Forelimb muscle (tissue), 1 donor: ENCODE measurements around the gene FAM13A. TPM values are rescaled to one million over a fixed set of nuclear protein-coding genes. Genes with fewer than 3 reads are reported as not detected.
"Not testable (repeated sequence)": the region's sequence is repeated elsewhere in the genome, so short reads cannot be mapped to it uniquely, and the experiment has no call there.

Experiments
- DNase-seq: peaks from one replicate; pipeline ENCODE4 v3.0.0-alpha.2; 2013; ENCODE audit warnings: low read depth
- polyA plus RNA-seq: library from polyadenylated mRNA; unstranded; fragments of 120-200 nt; gene quantifications from one replicate; pipeline ENCODE4 v1.2.1, GENCODE V29; 2013; ENCODE audit not compliant: insufficient read length

The FAM13A gene
- polyA plus RNA-seq = 36.0 TPM

GRCh38 chr4:89056953-89057398 lies at the start of gene FAM13A:
TSS of gene FAM13A (minus strand) at chr4:89057185. CDS start at chr4:89056964, 221 bp downstream.
- DNase-seq = peak; percentile 98

- no peak for DNase-seq
These were observed 48.7 kb upstream of the FAM13A start for GRCh38 chr4:89105726-89106125.

GRCh38 chr4:89101256-89102161 lies 44.5 kb upstream of the FAM13A start:
- no peak for DNase-seq

GRCh38 chr4:89100853-89101252 lies 43.9 kb upstream of the FAM13A start:
- DNase-seq = no peak

- DNase-seq = no peak
These were observed 42.5 kb upstream of the FAM13A start for GRCh38 chr4:89099471-89099870.

GRCh38 chr4:89099034-89099433 lies 42.0 kb upstream of the FAM13A start:
- no peak for DNase-seq

- no peak for DNase-seq
These were observed 21.3 kb upstream of the FAM13A start for GRCh38 chr4:89078300-89078699.

- DNase-seq = no peak
These were observed 20.8 kb upstream of the FAM13A start for GRCh38 chr4:89077761-89078160.

GRCh38 chr4:89072921-89073320 lies 15.9 kb upstream of the FAM13A start:
- no peak for DNase-seq

- no peak for DNase-seq
These were observed 14.3 kb upstream of the FAM13A start for GRCh38 chr4:89071311-89071710.

GRCh38 chr4:89070041-89070440 lies 13.1 kb upstream of the FAM13A start:
- DNase-seq = no peak

GRCh38 chr4:89069481-89069880 lies 12.5 kb upstream of the FAM13A start:
- no peak for DNase-seq

- no peak for DNase-seq
These were observed 10.4 kb upstream of the FAM13A start for GRCh38 chr4:89067417-89067816.

GRCh38 chr4:89064848-89065247 lies 7.9 kb upstream of the FAM13A start:
- no peak for DNase-seq

GRCh38 chr4:89057844-89058243 lies 859 bp upstream of the FAM13A start:
- DNase-seq = not testable (repeated sequence)

GRCh38 chr4:89056292-89056952 lies 563 bp downstream of the FAM13A start:
- DNase-seq = no peak

GRCh38 chr4:89055157-89056080 lies 1.6 kb downstream of the FAM13A start:
- no peak for DNase-seq

- DNase-seq = no peak
These were observed 2.4 kb downstream of the FAM13A start for GRCh38 chr4:89054627-89055026.

- DNase-seq = no peak
These were observed 7.1 kb downstream of the FAM13A start for GRCh38 chr4:89049853-89050252.

GRCh38 chr4:89048906-89049601 lies 7.9 kb downstream of the FAM13A start:
- DNase-seq = no peak
